ENCODE measurements around the gene TBX4.

Gene TBX4

GRCh38 chr17:61533797-61534196, 81.6 kb downstream of the TBX4 start:
- no peak for DNase-seq (ENCODE audit: low read depth)
- no peak overlapping the region for H3K4me3 ChIP-seq (ENCODE audit: low read depth, low read length)

GRCh38 chr17:61534414-61534813, 82.2 kb downstream of the TBX4 start:
- no peak overlapping the region for H3K4me3 ChIP-seq (ENCODE audit: low read depth, low read length)
- no peak for DNase-seq (ENCODE audit: low read depth)

Data from skeletal muscle cell (primary cell).